ENCODE results near the gene SPAG16.
"Not testable (repeated sequence)": the region's sequence is repeated elsewhere in the genome, so short reads cannot be mapped to it uniquely, and the experiment has no call there.

GRCh38 chr2:214062279-214062678, 778.0 kb downstream of the SPAG16 start:
- TF ChIP-seq RNF2 (IDR thresholded peaks at IDR 0.05; ENCODE audit: borderline replicate concordance, low read depth); JUN (IDR thresholded peaks at IDR 0.05); CTCF (IDR thresholded peaks at IDR 0.05); CHD4 (IDR thresholded peaks at IDR 0.05; ENCODE audit: borderline replicate concordance); ZNF302 (CRISPR knock-in tag; IDR thresholded peaks at IDR 0.05); MAX (IDR thresholded peaks at IDR 0.05); POLR2AphosphoS2 (conservative IDR thresholded peaks at IDR 0.05; ENCODE audit: low read length); SREBF2 (IDR thresholded peaks at IDR 0.05); PBX3 (IDR thresholded peaks at IDR 0.05); POLR2A (IDR thresholded peaks at IDR 0.05; ENCODE audit: low read length): not testable (repeated sequence)

Measured in A549 (cell line).